Measurements from ENCODE around the gene GALNT13. TPM values are rescaled to one million over a fixed set of nuclear protein-coding genes. Genes with fewer than 3 reads are reported as not detected.

Gene GALNT13
- total RNA-seq, 1 donor from 2014 or later = 0.25 TPM

- Histone ChIP-seq H3K4me3 (no peak overlapping the region), H3K36me3 (no peaks in the 10 kb centered on the region), H3K27ac (no peak overlapping the region), H3K27me3 (no peaks in the 10 kb centered on the region), H3K4me1 (no peaks in the 10 kb centered on the region), H3K9me3 (no peaks in the 10 kb centered on the region)
- TF ChIP-seq POLR2A (IDR thresholded peaks at IDR 0.05) (no peak), POLR2AphosphoS5 (IDR thresholded peaks at IDR 0.05; ENCODE audit: insufficient read depth in 1 of 2, low read depth in 1 of 2) (no peak)
- TF ChIP-seq, protein P1, sequence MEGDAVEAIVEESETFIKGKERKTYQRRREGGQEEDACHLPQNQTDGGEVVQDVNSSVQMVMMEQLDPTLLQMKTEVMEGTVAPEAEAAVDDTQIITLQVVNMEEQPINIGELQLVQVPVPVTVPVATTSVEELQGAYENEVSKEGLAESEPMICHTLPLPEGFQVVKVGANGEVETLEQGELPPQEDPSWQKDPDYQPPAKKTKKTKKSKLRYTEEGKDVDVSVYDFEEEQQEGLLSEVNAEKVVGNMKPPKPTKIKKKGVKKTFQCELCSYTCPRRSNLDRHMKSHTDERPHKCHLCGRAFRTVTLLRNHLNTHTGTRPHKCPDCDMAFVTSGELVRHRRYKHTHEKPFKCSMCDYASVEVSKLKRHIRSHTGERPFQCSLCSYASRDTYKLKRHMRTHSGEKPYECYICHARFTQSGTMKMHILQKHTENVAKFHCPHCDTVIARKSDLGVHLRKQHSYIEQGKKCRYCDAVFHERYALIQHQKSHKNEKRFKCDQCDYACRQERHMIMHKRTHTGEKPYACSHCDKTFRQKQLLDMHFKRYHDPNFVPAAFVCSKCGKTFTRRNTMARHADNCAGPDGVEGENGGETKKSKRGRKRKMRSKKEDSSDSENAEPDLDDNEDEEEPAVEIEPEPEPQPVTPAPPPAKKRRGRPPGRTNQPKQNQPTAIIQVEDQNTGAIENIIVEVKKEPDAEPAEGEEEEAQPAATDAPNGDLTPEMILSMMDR (IDR thresholded peaks at IDR 0.05) = no peak
- intact Hi-C loops (cut with DNase I) = no loop called here
- no peak for DNase-seq (ENCODE audit: extremely low spot score in 2 of 2)
Observed at GRCh38 chr2:153986488-153987229, 114.9 kb downstream of the GALNT13 start.

GRCh38 chr2:153990771-153991170 is 119.0 kb downstream of the GALNT13 start:
- no peaks in the 10 kb centered on the region for H3K4me1 ChIP-seq
- intact Hi-C loops (cut with DNase I) = no loop called here
- no peak for TF ChIP-seq POLR2A (IDR thresholded peaks at IDR 0.05)
- no peak for TF ChIP-seq POLR2AphosphoS5 (IDR thresholded peaks at IDR 0.05; ENCODE audit: insufficient read depth in 1 of 2, low read depth in 1 of 2)
- TF ChIP-seq, protein P1 (IDR thresholded peaks at IDR 0.05) = no peak
- no peak for DNase-seq (ENCODE audit: extremely low spot score in 2 of 2)
- H3K9me3 ChIP-seq = no peaks in the 10 kb centered on the region
- H3K4me3 ChIP-seq = no peak overlapping the region
- no peaks in the 10 kb centered on the region for H3K27me3 ChIP-seq
- no peak overlapping the region for H3K27ac ChIP-seq
- H3K36me3 ChIP-seq = no peaks in the 10 kb centered on the region

DNA sequence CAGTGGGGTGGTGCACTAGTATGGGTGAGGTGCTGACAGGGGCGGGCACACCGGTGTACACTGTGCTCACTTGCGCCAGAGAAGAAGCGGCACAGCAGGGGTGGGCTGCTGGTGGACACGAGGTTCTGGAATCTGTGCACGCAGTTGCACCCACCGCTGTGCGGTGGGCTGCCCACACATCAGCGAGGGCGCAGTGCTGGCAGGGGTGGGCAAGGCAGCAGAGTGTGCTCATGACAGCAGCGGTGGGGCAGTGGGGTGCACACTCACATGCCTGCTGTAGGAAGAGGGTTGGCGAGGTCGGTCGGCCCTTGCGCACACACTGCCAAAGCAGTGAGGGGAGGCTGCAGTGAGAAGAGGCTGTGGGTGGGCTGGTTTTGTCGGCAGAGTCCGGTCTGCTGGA is 141.8 kb downstream of the GALNT13 start:
- no peak overlapping the region for H3K27ac ChIP-seq
- H3K4me3 ChIP-seq = no peak overlapping the region
- DNase-seq (ENCODE audit: extremely low spot score in 2 of 2) = no peak
- no peak for TF ChIP-seq POLR2A (IDR thresholded peaks at IDR 0.05)
- TF ChIP-seq, protein P1 (IDR thresholded peaks at IDR 0.05) = no peak
- no peak for TF ChIP-seq POLR2AphosphoS5 (IDR thresholded peaks at IDR 0.05; ENCODE audit: insufficient read depth in 1 of 2, low read depth in 1 of 2)
- no peaks in the 10 kb centered on the region for H3K36me3 ChIP-seq
- H3K27me3 ChIP-seq = no peaks in the 10 kb centered on the region
- H3K9me3 ChIP-seq = no peaks in the 10 kb centered on the region
- no peaks in the 10 kb centered on the region for H3K4me1 ChIP-seq
- intact Hi-C loops (cut with DNase I) = no loop called here

DNA sequence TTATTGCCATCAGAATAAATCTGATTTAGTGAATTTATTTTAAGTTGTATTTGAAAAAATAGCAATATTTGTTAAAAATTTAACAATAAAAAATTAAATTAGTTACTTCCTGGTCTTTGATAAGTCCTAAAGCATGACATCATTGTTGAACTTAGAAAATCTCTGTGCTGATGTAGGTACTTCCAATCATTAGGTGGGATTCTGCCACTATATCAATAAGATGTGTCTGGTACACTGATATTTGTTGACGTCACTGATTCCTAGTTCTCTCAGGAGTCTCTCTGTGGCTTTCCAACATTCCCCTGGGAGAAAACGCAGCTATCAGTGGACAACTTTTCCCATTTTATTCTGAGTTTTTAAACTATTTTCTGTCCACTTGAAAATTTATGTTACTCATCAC is 143.5 kb downstream of the GALNT13 start:
- no peak for DNase-seq (ENCODE audit: extremely low spot score in 2 of 2)
- no peak overlapping the region for H3K4me3 ChIP-seq
- TF ChIP-seq POLR2AphosphoS5 (IDR thresholded peaks at IDR 0.05; ENCODE audit: insufficient read depth in 1 of 2, low read depth in 1 of 2) (no peak), POLR2A (IDR thresholded peaks at IDR 0.05) (no peak)
- TF ChIP-seq, protein P1 (IDR thresholded peaks at IDR 0.05) = no peak
- no peaks in the 10 kb centered on the region for H3K4me1 ChIP-seq
- no peaks in the 10 kb centered on the region for H3K36me3 ChIP-seq
- intact Hi-C loops (cut with DNase I) = no loop called here
- H3K27me3 ChIP-seq = no peaks in the 10 kb centered on the region
- H3K9me3 ChIP-seq = no peaks in the 10 kb centered on the region
- H3K27ac ChIP-seq = no peak overlapping the region

- H3K36me3 ChIP-seq = no peaks in the 10 kb centered on the region
- no peaks in the 10 kb centered on the region for H3K9me3 ChIP-seq
- no peak for DNase-seq (ENCODE audit: extremely low spot score in 2 of 2)
- H3K4me1 ChIP-seq = no peaks in the 10 kb centered on the region
- H3K4me3 ChIP-seq = no peak overlapping the region
- no peaks in the 10 kb centered on the region for H3K27me3 ChIP-seq
- H3K27ac ChIP-seq = no peak overlapping the region
- TF ChIP-seq POLR2AphosphoS5 (IDR thresholded peaks at IDR 0.05; ENCODE audit: insufficient read depth in 1 of 2, low read depth in 1 of 2) (no peak), POLR2A (IDR thresholded peaks at IDR 0.05) (no peak)
- TF ChIP-seq, protein P1 (IDR thresholded peaks at IDR 0.05) = no peak
- intact Hi-C loops (cut with DNase I) = no loop called here
Observed at GRCh38 chr2:154029504-154029903, 157.8 kb downstream of the GALNT13 start.
